ENCODE measurements around the gene CYB5R4. TPM values are rescaled to one million over a fixed set of nuclear protein-coding genes. Genes with fewer than 3 reads are reported as not detected.
"Not testable (repeated sequence)": the region's sequence is repeated elsewhere in the genome, so short reads cannot be mapped to it uniquely, and the experiment has no call there.

CYB5R4 gene
- total RNA-seq, 1 donor from 2014 or later = 13.0 TPM

DNA sequence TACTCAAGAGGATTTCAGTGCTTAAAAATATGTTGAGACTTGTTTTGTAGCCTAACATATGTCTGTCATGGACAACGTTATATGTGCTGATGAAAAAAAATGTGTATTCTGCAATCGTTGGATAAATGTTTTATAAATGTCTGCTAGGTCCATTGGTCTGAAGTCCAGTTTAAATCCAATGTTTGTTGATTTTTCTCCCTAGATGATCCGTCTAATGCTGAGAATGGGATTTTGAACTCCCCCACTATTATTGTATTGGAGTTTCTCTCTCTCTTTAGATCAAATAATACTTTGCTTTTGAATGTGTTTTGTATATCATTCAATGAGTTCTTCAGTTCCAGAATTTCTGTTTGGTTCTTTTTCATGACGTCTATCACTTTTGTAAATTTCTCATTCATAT, 44.9 kb downstream of the CYB5R4 start:
- no peaks in the 10 kb centered on the region for H3K36me3 Mint-ChIP-seq (ENCODE audit: low read depth, unreplicated experiment)
- no peaks in the 10 kb centered on the region for H3K9me3 Mint-ChIP-seq (ENCODE audit: unreplicated experiment)
- no peak for DNase-seq (ENCODE audit: low spot score)
- peaks cover 8% of the 10 kb centered on the region for H3K4me1 Mint-ChIP-seq (ENCODE audit: unreplicated experiment)
- H3K4me3 Mint-ChIP-seq (ENCODE audit: unreplicated experiment) = no peak overlapping the region
- H3K27me3 Mint-ChIP-seq (ENCODE audit: unreplicated experiment) = no peaks in the 10 kb centered on the region
- TF ChIP-seq, protein P1, sequence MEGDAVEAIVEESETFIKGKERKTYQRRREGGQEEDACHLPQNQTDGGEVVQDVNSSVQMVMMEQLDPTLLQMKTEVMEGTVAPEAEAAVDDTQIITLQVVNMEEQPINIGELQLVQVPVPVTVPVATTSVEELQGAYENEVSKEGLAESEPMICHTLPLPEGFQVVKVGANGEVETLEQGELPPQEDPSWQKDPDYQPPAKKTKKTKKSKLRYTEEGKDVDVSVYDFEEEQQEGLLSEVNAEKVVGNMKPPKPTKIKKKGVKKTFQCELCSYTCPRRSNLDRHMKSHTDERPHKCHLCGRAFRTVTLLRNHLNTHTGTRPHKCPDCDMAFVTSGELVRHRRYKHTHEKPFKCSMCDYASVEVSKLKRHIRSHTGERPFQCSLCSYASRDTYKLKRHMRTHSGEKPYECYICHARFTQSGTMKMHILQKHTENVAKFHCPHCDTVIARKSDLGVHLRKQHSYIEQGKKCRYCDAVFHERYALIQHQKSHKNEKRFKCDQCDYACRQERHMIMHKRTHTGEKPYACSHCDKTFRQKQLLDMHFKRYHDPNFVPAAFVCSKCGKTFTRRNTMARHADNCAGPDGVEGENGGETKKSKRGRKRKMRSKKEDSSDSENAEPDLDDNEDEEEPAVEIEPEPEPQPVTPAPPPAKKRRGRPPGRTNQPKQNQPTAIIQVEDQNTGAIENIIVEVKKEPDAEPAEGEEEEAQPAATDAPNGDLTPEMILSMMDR (IDR thresholded peaks at IDR 0.05; ENCODE audit: unreplicated experiment) = no peak
- peak overlapping the region; percentile 11 for H3K27ac Mint-ChIP-seq (ENCODE audit: unreplicated experiment)

DNA sequence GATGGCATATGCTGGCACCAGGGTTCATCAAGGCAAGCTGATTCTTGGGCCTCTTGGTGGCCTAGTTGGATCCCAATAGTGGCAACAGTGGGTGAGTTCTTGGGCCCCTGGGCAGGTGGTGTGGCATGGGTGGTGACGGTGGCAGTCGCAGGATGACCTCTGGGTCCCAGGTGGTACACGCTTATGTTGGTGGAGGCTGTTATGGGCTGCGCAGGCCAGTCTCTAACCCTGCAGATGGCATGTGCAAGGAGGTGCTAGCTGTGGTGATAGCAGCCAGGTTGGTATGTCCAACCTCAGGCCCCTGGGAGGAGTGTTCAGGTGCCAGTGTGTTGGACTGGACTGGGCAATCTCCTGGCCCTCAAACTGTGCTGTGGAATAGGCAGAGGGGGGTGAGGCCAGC, 46.2 kb downstream of the CYB5R4 start:
- DNase-seq (ENCODE audit: low spot score) = no peak
- Mint-ChIP-seq H3K4me1 (ENCODE audit: unreplicated experiment) (peaks cover 14% of the 10 kb centered on the region), H3K36me3 (ENCODE audit: low read depth, unreplicated experiment) (no peaks in the 10 kb centered on the region), H3K27ac (ENCODE audit: unreplicated experiment) (no peak overlapping the region), H3K27me3 (ENCODE audit: unreplicated experiment) (no peaks in the 10 kb centered on the region), H3K9me3 (ENCODE audit: unreplicated experiment) (no peaks in the 10 kb centered on the region), H3K4me3 (ENCODE audit: unreplicated experiment) (no peak overlapping the region)
- TF ChIP-seq, protein P1 (IDR thresholded peaks at IDR 0.05; ENCODE audit: unreplicated experiment) = no peak

DNA sequence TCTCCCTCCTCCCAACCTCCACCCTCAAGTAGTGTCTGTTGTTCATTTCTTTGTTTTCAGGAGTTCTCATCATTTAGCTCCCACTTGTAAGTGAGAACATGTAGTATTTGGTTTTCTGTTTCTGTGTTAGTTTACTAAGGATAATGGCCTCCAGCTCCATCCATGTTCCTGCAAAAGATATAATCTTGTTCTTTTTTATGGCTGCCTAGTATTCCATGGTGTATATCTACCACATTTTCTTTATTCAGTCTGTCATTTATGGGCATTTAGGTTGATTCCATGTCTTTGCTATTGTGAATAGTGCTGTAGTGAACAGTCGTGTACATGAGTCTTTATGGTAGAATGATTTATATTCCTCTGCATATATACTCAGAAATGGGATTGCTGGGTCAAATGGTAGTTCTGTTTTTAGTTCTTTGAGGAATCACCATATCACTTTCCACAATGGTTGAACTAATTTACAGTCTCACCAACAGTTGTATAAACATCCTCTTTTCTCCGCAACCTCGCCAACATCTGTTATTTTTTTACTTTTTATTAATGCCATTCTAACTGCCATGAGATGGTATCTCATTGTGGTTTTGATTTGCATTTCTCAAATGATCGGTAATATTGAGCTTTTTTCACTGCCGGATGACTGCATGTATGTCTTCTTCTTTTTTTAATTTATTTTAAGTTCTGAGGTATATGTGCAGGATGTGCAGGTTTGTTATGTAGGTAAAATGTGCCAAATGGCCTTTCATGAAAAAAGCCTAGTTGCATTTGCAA, 48.3 kb downstream of the CYB5R4 start:
- not testable (repeated sequence) for H3K4me3 Mint-ChIP-seq (ENCODE audit: unreplicated experiment); H3K27me3 Mint-ChIP-seq (ENCODE audit: unreplicated experiment); H3K36me3 Mint-ChIP-seq (ENCODE audit: low read depth, unreplicated experiment); DNase-seq (ENCODE audit: low spot score); H3K9me3 Mint-ChIP-seq (ENCODE audit: unreplicated experiment); H3K27ac Mint-ChIP-seq (ENCODE audit: unreplicated experiment)
- H3K4me1 Mint-ChIP-seq (ENCODE audit: unreplicated experiment) = peaks cover 14% of the 10 kb centered on the region

- H3K4me3 Mint-ChIP-seq (ENCODE audit: unreplicated experiment) = no peak overlapping the region
- TF ChIP-seq, protein P1 (IDR thresholded peaks at IDR 0.05; ENCODE audit: unreplicated experiment) = no peak
- H3K27ac Mint-ChIP-seq (ENCODE audit: unreplicated experiment) = no peak overlapping the region
- no peaks in the 10 kb centered on the region for H3K36me3 Mint-ChIP-seq (ENCODE audit: low read depth, unreplicated experiment)
- no peaks in the 10 kb centered on the region for H3K9me3 Mint-ChIP-seq (ENCODE audit: unreplicated experiment)
- DNase-seq (ENCODE audit: low spot score) = no peak
- peaks cover 14% of the 10 kb centered on the region for H3K4me1 Mint-ChIP-seq (ENCODE audit: unreplicated experiment)
- H3K27me3 Mint-ChIP-seq (ENCODE audit: unreplicated experiment) = no peaks in the 10 kb centered on the region
Observed at GRCh38 chr6:83908813-83909212, 49.3 kb downstream of the CYB5R4 start.

DNA sequence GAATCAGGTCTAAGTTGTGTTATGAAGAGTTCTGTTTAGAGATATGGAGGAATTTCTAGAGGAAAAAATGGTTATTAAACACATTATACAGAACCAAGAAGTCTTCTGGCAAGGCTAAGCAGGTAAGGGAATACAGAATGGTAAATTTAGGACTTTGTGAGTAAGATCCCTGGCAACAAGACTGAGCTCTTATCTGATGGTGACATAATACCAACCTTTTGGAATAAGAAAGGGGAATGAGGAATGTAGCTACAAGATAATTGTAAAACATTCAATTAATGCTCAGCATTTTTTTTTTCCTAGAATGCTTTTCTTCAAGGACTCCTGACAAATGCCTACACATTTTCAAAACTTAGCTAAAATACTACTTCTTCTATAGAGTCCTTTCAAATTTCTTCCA, 51.8 kb downstream of the CYB5R4 start:
- no peaks in the 10 kb centered on the region for H3K9me3 Mint-ChIP-seq (ENCODE audit: unreplicated experiment)
- no peaks in the 10 kb centered on the region for H3K27me3 Mint-ChIP-seq (ENCODE audit: unreplicated experiment)
- H3K36me3 Mint-ChIP-seq (ENCODE audit: low read depth, unreplicated experiment) = no peaks in the 10 kb centered on the region
- H3K27ac Mint-ChIP-seq (ENCODE audit: unreplicated experiment) = no peak overlapping the region
- peaks cover 6% of the 10 kb centered on the region for H3K4me1 Mint-ChIP-seq (ENCODE audit: unreplicated experiment)
- TF ChIP-seq, protein P1 (IDR thresholded peaks at IDR 0.05; ENCODE audit: unreplicated experiment) = no peak
- DNase-seq (ENCODE audit: low spot score) = no peak
- no peak overlapping the region for H3K4me3 Mint-ChIP-seq (ENCODE audit: unreplicated experiment)
